Adrenal gland (tissue), 5 donors: ENCODE results near the gene LY86.

ENCODE experiments used
- CTCF ChIP-seq, 6 experiments: fragments of 450-650 bp in 4 of 6; fragments of 200-600 bp in 2 of 6; sonication (generic) in 1 of 6; IDR thresholded peaks; 1 replicate in 5 of 6; 2 replicates in 1 of 6; pipeline versions ENCODE4 v1.5.1 to v1.8.0; 2016 to 2021; ENCODE audit warnings: antibody characterized with exemption in 6 of 6, mild to moderate bottlenecking in 2 of 6, moderate library complexity in 1 of 6
- POLR2A ChIP-seq, 2 donors: fragments of 450-650 bp; IDR thresholded peaks; one replicate each; pipeline ENCODE4 v1.6.1; 2017; ENCODE audit warnings: antibody characterized with exemption in 2 of 2, mild to moderate bottlenecking in 2 of 2, moderate library complexity in 1 of 2
- donor health status: DM: no; HTN: no; CAD: no.

GRCh38 chr6:6592826-6593475 lies 4.4 kb downstream of the LY86 start:
- TF ChIP-seq CTCF (IDR thresholded peaks at IDR 0.05) (no peak), POLR2A (IDR thresholded peaks at IDR 0.05) (no peak)
